HepG2 (cell line): ENCODE data around the gene ILDR2. TPM values are rescaled to one million over a fixed set of nuclear protein-coding genes. Genes with fewer than 3 reads are reported as not detected.

ENCODE experiments used
- ATAC-seq: fragments of 200-7000 bp; cut with Tn5 transposase; 3 replicates; pipeline ENCODE4 v1.9.1; 2020; ENCODE audit warnings: mild to moderate bottlenecking, moderate library complexity
- BruUV-seq: library from RNA; stranded (reverse); fragments of 400-500 nt; replicated peaks from 2 replicates; lab custom pipeline; 2021; lab: Mats Ljungman, UMichigan
- CTCF ChIA-PET: fragments of 300-600 bp; formaldehyde crosslinking; extraction: SDS; loops from one replicate; lab custom pipeline; 2021; ENCODE audit warnings: low total read pairs, inconsistent platforms, low intra/inter-chr PET ratio; lab: Yijun Ruan, JAX
- POLR2A ChIA-PET: fragments of 350-600 bp; sonication (Branson Sonifier 250); formaldehyde crosslinking; loops from one replicate; lab custom pipeline; 2020; ENCODE audit warnings: antibody characterized with exemption, inconsistent platforms; lab: Yijun Ruan, JAX
- DNase-seq: peaks from one replicate; pipeline ENCODE4 v3.0.0-alpha.2; 2015; ENCODE audit warnings: low spot score
- FAIRE-seq: peaks from 3 replicates; lab custom pipeline; 2011; peaks lifted over from hg19 to GRCh38; lab: Jason Lieb, UNC
- H2AFZ ChIP-seq: one replicate; pipeline ENCODE4 v1.6.1; 2011; ENCODE audit warnings: low read length, inconsistent platforms
- H3K27ac ChIP-seq: fragments of 300-600 bp; 3 replicates; pipeline ENCODE4 v1.8.0; 2011; ENCODE audit warnings: mixed run types, mild to moderate bottlenecking, mixed read lengths, low read length, inconsistent platforms; ENCODE audit not compliant: insufficient read depth; ENCODE audit errors: extremely low read length
- H3K27me3 ChIP-seq, 2 experiments: fragments of 200-600 bp in 1 of 2; 2 replicates in 1 of 2; 3 replicates in 1 of 2; pipeline versions ENCODE4 v1.6.0 to v1.8.0; 2011; ENCODE audit warnings: low read length in 2 of 2, mild to moderate bottlenecking in 2 of 2, moderate library complexity in 2 of 2, inconsistent platforms in 1 of 2; ENCODE audit not compliant: insufficient read depth in 2 of 2, control insufficient read depth in 1 of 2
- H3K36me3 ChIP-seq, 2 experiments: fragments of 200-600 bp in 1 of 2; replicated peaks in 1 of 2; 2 replicates in 1 of 2; 3 replicates in 1 of 2; pipeline versions ENCODE4 v1.5.1 to v1.8.0; 2011; ENCODE audit warnings: low read length in 2 of 2, inconsistent platforms in 1 of 2; ENCODE audit not compliant: insufficient read depth in 2 of 2, control insufficient read depth in 1 of 2
- H3K4me1 ChIP-seq: 2 replicates; pipeline ENCODE4 v1.5.1; 2012; ENCODE audit warnings: low read length, inconsistent platforms; ENCODE audit not compliant: insufficient read depth
- H3K4me2 ChIP-seq: 2 replicates; pipeline ENCODE4 v1.6.0; 2011; ENCODE audit warnings: low read depth, low read length, inconsistent platforms
- H3K4me3 ChIP-seq, 3 experiments: fragments of 200-600 bp in 1 of 3; sonication (generic), shearing (Covaris generic) in 1 of 3; replicated peaks in 1 of 3; 2 replicates each; pipeline ENCODE4 v1.5.1; 2011 to 2016; ENCODE audit warnings: low read length in 3 of 3, inconsistent platforms in 2 of 3, low read depth in 2 of 3, mild to moderate bottlenecking in 2 of 3, control low read depth in 1 of 3, mixed read lengths in 1 of 3; ENCODE audit not compliant: insufficient read depth in 1 of 3
- H3K79me2 ChIP-seq: one replicate; pipeline ENCODE4 v1.6.1; 2011; ENCODE audit warnings: low read length, inconsistent platforms; ENCODE audit not compliant: insufficient read depth
- H3K9ac ChIP-seq: 2 replicates; pipeline ENCODE4 v1.6.0; 2011; ENCODE audit warnings: mild to moderate bottlenecking, low read depth, low read length, inconsistent platforms; ENCODE audit not compliant: insufficient read depth
- H3K9me3 ChIP-seq: 2 replicates; pipeline ENCODE4 v1.5.1; 2012; ENCODE audit warnings: mild to moderate bottlenecking, low read length
- H4K20me1 ChIP-seq: 2 replicates; pipeline ENCODE4 v1.6.0; 2011; ENCODE audit warnings: inconsistent platforms, mild to moderate bottlenecking, low read length, moderate library complexity; ENCODE audit not compliant: insufficient read depth
- CC2D1A ChIP-seq: sonication (generic); formaldehyde crosslinking; IDR thresholded peaks from 2 replicates; pipeline ENCODE4 v1.8.1; 2023; ENCODE audit warnings: mild to moderate bottlenecking, missing genetic modification reagents
- DNMT1 ChIP-seq: sonication (generic); formaldehyde crosslinking; IDR thresholded peaks from 2 replicates; pipeline ENCODE4 v1.5.1; 2020; ENCODE audit warnings: mild to moderate bottlenecking, missing genetic modification reagents
- NBN ChIP-seq: fragments of 450-650 bp; conservative IDR thresholded peaks from 2 replicates; pipeline ENCODE4 v1.6.1; 2017
- PRPF4 ChIP-seq: fragments of 200-400 bp; formaldehyde crosslinking; IDR thresholded peaks from 2 replicates; pipeline ENCODE4 v1.6.1; 2016; ENCODE audit warnings: low read length, low read depth; ENCODE audit not compliant: poor library complexity, severe bottlenecking
- SOX13 ChIP-seq, 3 experiments: fragments of 450-650 bp in 1 of 3; sonication (generic) in 1 of 3; formaldehyde crosslinking in 1 of 3; IDR thresholded peaks in 2 of 3; conservative IDR thresholded peaks in 1 of 3; 2 replicates each; pipeline versions ENCODE4 v1.5.0 to v1.6.1; 2016 to 2020; ENCODE audit warnings: antibody characterized with exemption in 1 of 3, mild to moderate bottlenecking in 1 of 3, missing compliant biosample characterization in 1 of 3, missing genetic modification reagents in 1 of 3, moderate library complexity in 1 of 3
- SRF ChIP-seq: IDR thresholded peaks from 2 replicates; pipeline ENCODE4 v1.6.1; 2011; ENCODE audit warnings: mild to moderate bottlenecking, low read depth, low read length, moderate library complexity
- THAP7 ChIP-seq: sonication (generic); formaldehyde crosslinking; IDR thresholded peaks from 2 replicates; pipeline ENCODE4 v1.8.1; 2023; ENCODE audit warnings: mild to moderate bottlenecking, missing genetic modification reagents
- ZNF281 ChIP-seq: sonication (generic); formaldehyde crosslinking; IDR thresholded peaks from 2 replicates; pipeline ENCODE4 v1.4.0; 2020; ENCODE audit warnings: missing genetic modification reagents, borderline replicate concordance
- ZNF720 ChIP-seq: sonication (generic); formaldehyde crosslinking; IDR thresholded peaks from 2 replicates; pipeline ENCODE4 v1.4.0; 2020; ENCODE audit warnings: missing genetic modification reagents
- WGBS: methylation state at CpG from one replicate; pipeline ENCODE4 v1.1.6; 2017; ENCODE audit warnings: low lambda C conversion rate; 5-methylcytosine and 5-hydroxymethylcytosine counted together
- in situ Hi-C: cut with HindIII; loops from 2 replicates; pipeline ENCODE4 v1.10.0; 2017; ENCODE audit warnings: low pct_unique_long_range_greater_than_20kb; ENCODE audit not compliant: extremely low pct_ligation_motif_present
- intact Hi-C: fragments of 100-400 bp; cut with micrococcal nuclease; formaldehyde crosslinking; loops from one replicate; pipeline ENCODE4 v1.10.0; 2022; ENCODE audit not compliant: unreplicated experiment
- polyA plus RNA-seq, 8 experiments: library from polyadenylated mRNA; depleted of rRNA in 3 of 8; stranded (reverse) in 7 of 8; unstranded in 1 of 8; fragments of >200 nt; fragmentation: Illumina TruSeq in 4 of 8; extraction: Trizol in 4 of 8; gene quantifications; 2 replicates each; pipeline versions ENCODE4 v1.2.1 to v1.2.3, GENCODE V29; 2011 to 2016; ENCODE audit warnings: low read depth in 4 of 8, missing spikeins in 1 of 8, mixed read lengths in 1 of 8; ENCODE audit not compliant: insufficient read depth in 1 of 8
- total RNA-seq, 5 experiments: library from RNA; depleted of rRNA; stranded (reverse); fragments of >200 nt; fragmentation: Illumina TruSeq; extraction: Trizol; gene quantifications; 2 replicates each; pipeline ENCODE4 v1.2.3, GENCODE V29; 2016; ENCODE audit warnings: low read depth in 1 of 5

Gene ILDR2
- total and polyA plus RNA-seq, 2 of the 13 experiments (the other 11 are each of a cell fraction or from before 2014, with no cell fraction given), result 0.04 TPM; not detected in 1

GRCh38 chr1:166972826-166973225, 2.5 kb downstream of the ILDR2 start (continued):
- no peak for TF ChIP-seq ZNF281 (CRISPR knock-in tag)

GRCh38 chr1:166972193-166972592, 3.1 kb downstream of the ILDR2 start:
- 2% methylated on average over 3 of the region's 3 CpGs for WGBS

More at GRCh38 chr1:166972193-166972592, 3.1 kb downstream of the ILDR2 start:
- POLR2A ChIA-PET, result no interaction called here
- in situ Hi-C loops, result no loop called here
- H3K4me3 ChIP-seq, result no peak overlapping the region
- intact Hi-C loops, result no loop called here
- DNase-seq, result no peak
- no peaks in the 10 kb centered on the region for H3K36me3 ChIP-seq
- no peak for FAIRE-seq
- no peak for TF ChIP-seq THAP7 (CRISPR knock-in tag)
- no peak for TF ChIP-seq NBN
- no peak for TF ChIP-seq SOX13 (IDR thresholded peaks at IDR 0.05)
- no peak for TF ChIP-seq SOX13 (CRISPR knock-in tag; conservative IDR thresholded peaks at IDR 0.05 in 1 of 2, IDR thresholded peaks at IDR 0.05 in 1 of 2)
- TF ChIP-seq SRF, result no peak
- TF ChIP-seq PRPF4, result no peak
- no peak for TF ChIP-seq DNMT1
- no peak for TF ChIP-seq ZNF720 (CRISPR knock-in tag)
- no peak for TF ChIP-seq CC2D1A (CRISPR knock-in tag)
- H3K4me1 ChIP-seq, result peaks cover 10% of the 10 kb centered on the region; the same call in 1 of the 2 replicates
- no peak overlapping the region for H3K27ac ChIP-seq
- H4K20me1 ChIP-seq, result no peaks in the 10 kb centered on the region
- no peak overlapping the region for H2AFZ ChIP-seq
- BruUV-seq, result no TSS peak
- peaks cover 0 to 46% of the 10 kb centered on the region in 2 experiments; a peak in 4 of 5 replicates for H3K27me3 ChIP-seq
- H3K9me3 ChIP-seq, result no peaks in the 10 kb centered on the region
- H3K4me2 ChIP-seq, result no peak overlapping the region
- H3K79me2 ChIP-seq, result no peaks in the 10 kb centered on the region
- ATAC-seq, result no peak
- H3K9ac ChIP-seq, result no peak overlapping the region
- CTCF ChIA-PET, result no interaction called here
